Measurements from ENCODE around the gene SACS.

GRCh38 chr13:23386533-23386932, 47.0 kb downstream of the SACS start:
- TF ChIP-seq POLR2AphosphoS5 (IDR thresholded peaks at IDR 0.05; ENCODE audit: low read depth, low read length) (no peak), TBP (IDR thresholded peaks at IDR 0.05; ENCODE audit: low read depth, low read length) (no peak), CTCF (IDR thresholded peaks at IDR 0.05; ENCODE audit: control extremely low read depth in 1 of 3, insufficient read depth in 1 of 3, low read depth in 1 of 3, low read length in 3 of 3) (no peak), EZH2 (IDR thresholded peaks at IDR 0.05; ENCODE audit: low read depth, low read length, severe bottlenecking) (no peak), POLR2A (IDR thresholded peaks at IDR 0.05; ENCODE audit: control extremely low read depth in 1 of 2, low read depth in 2 of 2, low read length in 2 of 2) (no peak), SIN3A (conservative IDR thresholded peaks at IDR 0.05 in 1 of 2, IDR thresholded peaks at IDR 0.05 in 1 of 2; ENCODE audit: low read depth in 1 of 2, low read length in 2 of 2) (no peak)
- TF ChIP-seq, protein P1, sequence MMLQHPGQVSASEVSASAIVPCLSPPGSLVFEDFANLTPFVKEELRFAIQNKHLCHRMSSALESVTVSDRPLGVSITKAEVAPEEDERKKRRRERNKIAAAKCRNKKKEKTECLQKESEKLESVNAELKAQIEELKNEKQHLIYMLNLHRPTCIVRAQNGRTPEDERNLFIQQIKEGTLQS (IDR thresholded peaks at IDR 0.05; ENCODE audit: insufficient read depth, low read depth, low read length): no peak

Measured in H1 (cell line).